Ishikawa (cell line): ENCODE results near the gene LRIT1.

Source experiments
- CEBPB ChIP-seq: IDR thresholded peaks from 2 replicates; pipeline ENCODE4 v1.6.1; 2012
- CREB1 ChIP-seq: IDR thresholded peaks from 2 replicates; pipeline ENCODE4 v1.6.1; 2012; ENCODE audit warnings: low read depth
- EGR1 ChIP-seq: IDR thresholded peaks from 2 replicates; pipeline ENCODE4 v1.6.1; 2012
- EP300 ChIP-seq: IDR thresholded peaks from 2 replicates; pipeline ENCODE4 v1.6.1; 2012; ENCODE audit warnings: borderline replicate concordance
- FOXM1 ChIP-seq: IDR thresholded peaks from 2 replicates; pipeline ENCODE4 v1.6.1; 2012; ENCODE audit warnings: low read depth, borderline replicate concordance
- NFIC ChIP-seq: IDR thresholded peaks from 2 replicates; pipeline ENCODE4 v1.6.1; 2012
- RAD21 ChIP-seq: IDR thresholded peaks from 2 replicates; pipeline ENCODE4 v1.6.1; 2012; ENCODE audit warnings: low read depth
- REST ChIP-seq: IDR thresholded peaks from 2 replicates; pipeline ENCODE4 v1.6.1; 2012; ENCODE audit warnings: low read depth, mild to moderate bottlenecking
- TAF1 ChIP-seq: IDR thresholded peaks from 2 replicates; pipeline ENCODE4 v1.6.1; 2012; ENCODE audit warnings: low read depth, mild to moderate bottlenecking
- TCF12 ChIP-seq: IDR thresholded peaks from 2 replicates; pipeline ENCODE4 v1.6.1; 2012; ENCODE audit warnings: low read depth
- TEAD4 ChIP-seq: IDR thresholded peaks from 2 replicates; pipeline ENCODE4 v1.6.1; 2012
- USF1 ChIP-seq: IDR thresholded peaks from 2 replicates; pipeline ENCODE4 v1.6.1; 2012
- YY1 ChIP-seq: IDR thresholded peaks from 2 replicates; pipeline ENCODE4 v1.6.1; 2012; ENCODE audit warnings: low read depth
- ZBTB7A ChIP-seq: IDR thresholded peaks from 2 replicates; pipeline ENCODE4 v1.6.1; 2012; ENCODE audit warnings: low read depth
- TF ChIP-seq, protein P1 (sequence below): IDR thresholded peaks from 2 replicates; pipeline ENCODE4 v1.6.1; 2012

LRIT1 gene

DNA sequence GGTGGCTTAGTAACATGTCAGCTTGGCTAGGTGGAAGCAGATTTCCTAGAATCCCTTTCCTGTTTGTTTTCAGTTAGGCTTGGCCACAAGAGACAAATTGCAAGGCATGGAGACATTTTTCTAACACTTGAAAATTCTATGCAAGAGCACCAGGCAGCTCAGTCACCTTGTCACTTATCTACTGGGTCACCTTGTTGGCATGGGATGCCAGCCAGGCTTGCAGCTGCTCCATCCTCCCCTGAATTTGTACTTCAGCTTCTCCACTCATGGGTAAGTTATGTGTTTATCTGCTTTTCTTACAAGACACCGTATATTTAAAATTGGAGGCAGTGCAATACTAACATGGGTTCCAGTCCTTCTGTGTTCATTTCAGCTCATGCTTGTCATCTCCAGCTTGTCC is 46.8 kb upstream of the LRIT1 start:
- TF ChIP-seq TEAD4, result no peak
- TF ChIP-seq TCF12, result no peak
- TF ChIP-seq YY1, result no peak
- TF ChIP-seq USF1, result no peak
- no peak for TF ChIP-seq REST
- TF ChIP-seq NFIC, result no peak
- no peak for TF ChIP-seq CEBPB
- no peak for TF ChIP-seq TAF1
- TF ChIP-seq FOXM1, result no peak
- TF ChIP-seq EGR1, result no peak
- no peak for TF ChIP-seq EP300
- no peak for TF ChIP-seq CREB1
- TF ChIP-seq RAD21, result no peak
- no peak for TF ChIP-seq ZBTB7A

DNA sequence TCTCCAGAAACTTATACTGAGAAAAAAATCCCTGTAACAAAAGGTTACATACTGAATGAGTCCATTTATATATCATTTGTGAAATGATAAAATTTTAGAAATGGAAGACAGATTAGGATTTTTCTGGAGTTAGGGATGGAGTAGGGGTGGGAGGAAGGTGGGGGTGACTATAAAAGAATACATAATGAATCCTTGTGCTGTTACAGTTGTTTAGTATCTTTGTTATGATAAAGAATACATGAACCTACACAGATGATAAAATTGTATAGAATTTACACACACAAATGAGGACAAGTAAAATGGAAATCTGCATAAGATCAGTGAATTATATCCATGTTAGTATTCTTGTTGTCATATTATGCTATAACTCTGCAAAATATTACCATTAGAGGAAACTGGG is 45.3 kb upstream of the LRIT1 start:
- no peak for TF ChIP-seq ZBTB7A
- TF ChIP-seq TEAD4, result no peak
- no peak for TF ChIP-seq TCF12
- TF ChIP-seq CREB1, result no peak
- no peak for TF ChIP-seq USF1
- TF ChIP-seq CEBPB, result no peak
- TF ChIP-seq REST, result no peak

DNA sequence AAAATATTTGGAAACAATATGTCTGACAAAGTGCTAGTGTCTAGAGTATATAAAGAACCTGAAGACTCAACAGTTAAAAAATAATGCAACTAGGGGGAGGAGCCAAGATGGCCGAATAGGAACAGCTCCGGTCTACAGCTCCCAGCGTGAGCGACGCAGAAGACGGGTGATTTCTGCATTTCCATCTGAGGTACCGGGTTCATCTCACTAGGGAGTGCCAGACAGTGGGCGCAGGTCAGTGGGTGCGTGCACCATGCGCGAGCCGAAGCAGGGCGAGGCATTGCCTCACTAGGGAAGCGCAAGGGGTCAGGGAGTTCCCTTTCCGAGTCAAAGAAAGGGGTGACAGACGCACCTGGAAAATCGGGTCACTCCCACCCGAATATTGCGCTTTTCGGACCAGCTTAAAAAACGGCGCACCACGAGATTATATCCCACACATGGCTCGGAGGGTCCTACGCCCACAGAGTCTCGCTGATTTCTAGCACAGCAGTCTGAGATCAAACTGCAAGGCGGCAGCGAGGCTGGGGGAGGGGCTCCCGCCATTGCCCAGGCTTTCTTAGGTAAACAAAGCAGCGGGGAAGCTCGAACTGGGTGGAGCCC is 38.6 kb upstream of the LRIT1 start:
- TF ChIP-seq YY1, result peak; percentile 59

GRCh38 chr10:84270708-84271107 is 29.4 kb upstream of the LRIT1 start:
- TF ChIP-seq CREB1, result no peak
- no peak for TF ChIP-seq USF1
- no peak for TF ChIP-seq ZBTB7A
- TF ChIP-seq, protein P1, sequence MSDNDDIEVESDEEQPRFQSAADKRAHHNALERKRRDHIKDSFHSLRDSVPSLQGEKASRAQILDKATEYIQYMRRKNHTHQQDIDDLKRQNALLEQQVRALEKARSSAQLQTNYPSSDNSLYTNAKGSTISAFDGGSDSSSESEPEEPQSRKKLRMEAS, result no peak
- TF ChIP-seq FOXM1, result no peak
- TF ChIP-seq YY1, result no peak
- TF ChIP-seq EP300, result no peak
- TF ChIP-seq TEAD4, result no peak
- TF ChIP-seq CEBPB, result no peak
- TF ChIP-seq NFIC, result no peak
- TF ChIP-seq EGR1, result no peak
- no peak for TF ChIP-seq RAD21
- TF ChIP-seq REST, result no peak
- TF ChIP-seq TAF1, result no peak
- TF ChIP-seq TCF12, result no peak

- no peak for TF ChIP-seq TAF1
- no peak for TF ChIP-seq USF1
- no peak for TF ChIP-seq YY1
- no peak for TF ChIP-seq EGR1
- TF ChIP-seq RAD21, result no peak
- TF ChIP-seq CEBPB, result no peak
These were observed 28.4 kb upstream of the LRIT1 start for GRCh38 chr10:84269773-84270172.
